ENCODE results near the gene OSBP2.

The OSBP2 gene

GRCh38 chr22:30855266-30855665 is 160.6 kb downstream of the OSBP2 start:
- no peak for TF ChIP-seq TAF1 (IDR thresholded peaks at IDR 0.05; ENCODE audit: borderline replicate concordance, insufficient read depth, low read length)
- no peak for TF ChIP-seq POLR2AphosphoS5 (IDR thresholded peaks at IDR 0.05; ENCODE audit: low read depth, low read length)
- TF ChIP-seq, protein P1, sequence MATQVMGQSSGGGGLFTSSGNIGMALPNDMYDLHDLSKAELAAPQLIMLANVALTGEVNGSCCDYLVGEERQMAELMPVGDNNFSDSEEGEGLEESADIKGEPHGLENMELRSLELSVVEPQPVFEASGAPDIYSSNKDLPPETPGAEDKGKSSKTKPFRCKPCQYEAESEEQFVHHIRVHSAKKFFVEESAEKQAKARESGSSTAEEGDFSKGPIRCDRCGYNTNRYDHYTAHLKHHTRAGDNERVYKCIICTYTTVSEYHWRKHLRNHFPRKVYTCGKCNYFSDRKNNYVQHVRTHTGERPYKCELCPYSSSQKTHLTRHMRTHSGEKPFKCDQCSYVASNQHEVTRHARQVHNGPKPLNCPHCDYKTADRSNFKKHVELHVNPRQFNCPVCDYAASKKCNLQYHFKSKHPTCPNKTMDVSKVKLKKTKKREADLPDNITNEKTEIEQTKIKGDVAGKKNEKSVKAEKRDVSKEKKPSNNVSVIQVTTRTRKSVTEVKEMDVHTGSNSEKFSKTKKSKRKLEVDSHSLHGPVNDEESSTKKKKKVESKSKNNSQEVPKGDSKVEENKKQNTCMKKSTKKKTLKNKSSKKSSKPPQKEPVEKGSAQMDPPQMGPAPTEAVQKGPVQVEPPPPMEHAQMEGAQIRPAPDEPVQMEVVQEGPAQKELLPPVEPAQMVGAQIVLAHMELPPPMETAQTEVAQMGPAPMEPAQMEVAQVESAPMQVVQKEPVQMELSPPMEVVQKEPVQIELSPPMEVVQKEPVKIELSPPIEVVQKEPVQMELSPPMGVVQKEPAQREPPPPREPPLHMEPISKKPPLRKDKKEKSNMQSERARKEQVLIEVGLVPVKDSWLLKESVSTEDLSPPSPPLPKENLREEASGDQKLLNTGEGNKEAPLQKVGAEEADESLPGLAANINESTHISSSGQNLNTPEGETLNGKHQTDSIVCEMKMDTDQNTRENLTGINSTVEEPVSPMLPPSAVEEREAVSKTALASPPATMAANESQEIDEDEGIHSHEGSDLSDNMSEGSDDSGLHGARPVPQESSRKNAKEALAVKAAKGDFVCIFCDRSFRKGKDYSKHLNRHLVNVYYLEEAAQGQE (IDR thresholded peaks at IDR 0.05; ENCODE audit: insufficient read depth in 1 of 2, low read depth in 2 of 2, low read length in 2 of 2) = no peak
- TF ChIP-seq SIN3A (IDR thresholded peaks at IDR 0.05; ENCODE audit: borderline replicate concordance, insufficient read depth, low read length) = no peak
- TF ChIP-seq FOXP2 (optimal IDR thresholded peaks at IDR 0.05; ENCODE audit: borderline replicate concordance, extremely low read depth, extremely low read length, insufficient read depth) = no peak

- TF ChIP-seq, protein P1 (IDR thresholded peaks at IDR 0.05; ENCODE audit: insufficient read depth in 1 of 2, low read depth in 2 of 2, low read length in 2 of 2) = no peak
- TF ChIP-seq FOXP2 (optimal IDR thresholded peaks at IDR 0.05; ENCODE audit: borderline replicate concordance, extremely low read depth, extremely low read length, insufficient read depth) (no peak), TAF1 (IDR thresholded peaks at IDR 0.05; ENCODE audit: borderline replicate concordance, insufficient read depth, low read length) (no peak)
These were observed 161.2 kb downstream of the OSBP2 start for GRCh38 chr22:30855677-30856518.

- TF ChIP-seq, protein P1 (IDR thresholded peaks at IDR 0.05; ENCODE audit: insufficient read depth in 1 of 2, low read depth in 2 of 2, low read length in 2 of 2) = no peak
- no peak for TF ChIP-seq POLR2AphosphoS5 (IDR thresholded peaks at IDR 0.05; ENCODE audit: low read depth, low read length)
- TF ChIP-seq FOXP2 (optimal IDR thresholded peaks at IDR 0.05; ENCODE audit: borderline replicate concordance, extremely low read depth, extremely low read length, insufficient read depth) = no peak
- no peak for TF ChIP-seq TAF1 (IDR thresholded peaks at IDR 0.05; ENCODE audit: borderline replicate concordance, insufficient read depth, low read length)
- TF ChIP-seq SIN3A (IDR thresholded peaks at IDR 0.05; ENCODE audit: borderline replicate concordance, insufficient read depth, low read length) = no peak
These were observed 162.2 kb downstream of the OSBP2 start for GRCh38 chr22:30856741-30857502.

DNA sequence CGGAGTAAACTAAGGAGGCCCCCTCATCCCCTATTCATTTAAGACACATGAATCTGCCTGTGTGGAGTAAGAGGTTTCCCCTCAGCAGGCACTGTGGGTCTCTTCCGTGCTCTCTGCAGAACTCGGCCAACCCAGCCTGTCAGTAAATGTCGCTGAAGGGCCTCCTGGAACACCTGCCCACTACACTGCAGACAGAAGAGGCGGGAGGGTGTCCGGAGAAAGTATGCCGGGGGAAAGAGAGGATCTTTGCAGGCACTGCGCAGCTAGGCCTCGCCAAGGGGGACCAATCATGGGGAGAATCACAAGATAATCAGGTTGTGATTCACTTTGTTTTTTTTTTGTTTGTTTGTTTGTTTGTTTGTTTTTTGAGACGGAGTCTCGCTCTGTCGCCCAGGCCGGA is 163.1 kb downstream of the OSBP2 start:
- TF ChIP-seq FOXP2 (optimal IDR thresholded peaks at IDR 0.05; ENCODE audit: borderline replicate concordance, extremely low read depth, extremely low read length, insufficient read depth) (no peak), TAF1 (IDR thresholded peaks at IDR 0.05; ENCODE audit: borderline replicate concordance, insufficient read depth, low read length) (no peak), SIN3A (IDR thresholded peaks at IDR 0.05; ENCODE audit: borderline replicate concordance, insufficient read depth, low read length) (no peak), POLR2AphosphoS5 (IDR thresholded peaks at IDR 0.05; ENCODE audit: low read depth, low read length) (no peak)
- TF ChIP-seq, protein P1 (IDR thresholded peaks at IDR 0.05; ENCODE audit: insufficient read depth in 1 of 2, low read depth in 2 of 2, low read length in 2 of 2) = no peak

Measured in PFSK-1 (cell line).